ENCODE measurements around the gene C22orf23.
"Not testable (repeated sequence)": the region's sequence is repeated elsewhere in the genome, so short reads cannot be mapped to it uniquely, and the experiment has no call there.

Gene C22orf23

DNA sequence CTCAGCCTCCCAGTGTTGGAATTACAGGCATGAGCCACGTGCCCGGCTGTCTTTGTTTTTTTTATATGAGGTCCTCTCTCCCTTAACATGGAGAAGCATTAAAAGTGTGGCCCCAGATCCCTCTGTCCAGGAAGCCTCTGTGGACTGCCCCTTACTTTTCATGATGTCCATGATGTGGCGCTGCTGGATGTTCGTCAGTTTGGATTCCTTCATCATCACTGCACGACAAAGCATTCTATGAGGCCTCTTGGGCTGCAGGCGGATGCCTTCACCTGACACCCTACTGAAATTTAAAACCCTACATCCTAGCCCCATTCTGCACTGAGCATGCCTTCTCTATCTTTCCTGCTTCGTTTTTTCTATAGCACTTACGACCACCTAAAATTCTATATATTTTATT lies 2.1 kb downstream of the C22orf23 start:
- DNase-seq: no peak

DNA sequence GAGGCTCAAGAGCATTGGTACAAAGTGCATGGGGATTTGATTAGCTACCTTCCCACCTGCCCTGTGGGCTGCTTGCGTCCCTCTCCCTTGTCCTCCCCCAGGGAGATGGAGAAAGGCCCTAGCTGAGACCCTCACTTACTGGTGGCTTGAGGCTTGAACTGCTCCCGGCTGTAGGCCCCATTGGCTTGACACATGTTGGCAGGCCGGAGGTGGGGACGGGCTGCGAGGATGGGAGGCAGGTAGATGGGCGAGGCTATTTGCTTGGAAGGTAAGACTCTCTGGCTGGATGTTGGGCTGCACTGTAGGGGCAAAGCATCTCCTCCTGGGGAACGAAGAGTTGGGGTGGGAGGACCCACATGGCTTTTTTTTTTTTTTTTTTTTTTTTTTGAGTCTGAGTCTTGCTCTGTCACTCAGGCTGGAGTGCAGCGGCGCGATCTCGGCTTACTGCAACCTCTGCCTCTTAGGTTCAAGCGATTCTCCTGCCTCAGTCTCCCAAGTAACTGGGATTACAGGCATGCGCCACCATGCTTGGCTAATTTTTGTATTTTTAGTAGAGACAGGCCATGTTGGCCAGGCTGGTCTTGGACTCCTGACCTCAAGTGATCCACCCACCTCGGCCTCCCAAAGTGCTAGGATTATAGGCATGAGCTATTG lies 6.1 kb downstream of the C22orf23 start:
- not testable (repeated sequence) for DNase-seq

DNA sequence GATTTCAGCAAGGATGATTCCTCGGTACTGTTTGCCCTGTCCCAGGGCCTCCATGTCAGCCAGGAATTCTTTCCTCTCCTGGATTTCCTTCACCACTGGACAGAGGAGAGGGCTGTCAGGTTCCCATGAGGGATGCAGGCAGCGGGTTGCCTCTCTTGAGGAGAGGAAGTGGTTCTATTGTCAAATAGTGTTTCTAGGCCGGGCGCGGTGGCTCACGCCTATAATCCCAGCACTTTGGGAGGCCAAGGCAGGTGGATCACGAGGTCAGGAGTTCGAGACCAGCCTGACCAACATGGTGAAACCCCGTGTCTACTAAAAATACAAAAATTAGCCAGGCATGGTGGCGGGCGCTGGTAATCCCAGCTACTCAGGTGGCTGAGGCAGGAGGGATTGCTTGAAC lies 9.0 kb downstream of the C22orf23 start:
- DNase-seq: not testable (repeated sequence)

DNA sequence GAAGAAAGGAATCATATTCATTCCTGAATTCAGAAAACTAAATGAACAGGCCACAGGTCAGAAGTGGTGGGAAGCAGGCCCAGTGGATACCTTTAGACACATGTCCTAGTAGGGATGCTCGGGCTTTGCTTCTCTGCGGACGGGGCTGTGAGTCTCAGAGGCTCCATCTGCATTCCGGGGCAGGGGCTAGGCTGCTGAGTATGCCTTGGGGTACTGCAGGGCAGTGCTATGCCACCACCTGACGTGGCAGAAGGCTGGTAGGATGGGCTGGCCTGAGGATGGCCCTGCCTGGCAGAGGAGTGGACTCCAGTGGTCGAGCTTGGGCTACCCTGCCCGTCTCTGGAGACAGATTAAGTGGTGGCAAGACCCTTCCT lies 9.6 kb downstream of the C22orf23 start:
- DNase-seq: no peak

DNA sequence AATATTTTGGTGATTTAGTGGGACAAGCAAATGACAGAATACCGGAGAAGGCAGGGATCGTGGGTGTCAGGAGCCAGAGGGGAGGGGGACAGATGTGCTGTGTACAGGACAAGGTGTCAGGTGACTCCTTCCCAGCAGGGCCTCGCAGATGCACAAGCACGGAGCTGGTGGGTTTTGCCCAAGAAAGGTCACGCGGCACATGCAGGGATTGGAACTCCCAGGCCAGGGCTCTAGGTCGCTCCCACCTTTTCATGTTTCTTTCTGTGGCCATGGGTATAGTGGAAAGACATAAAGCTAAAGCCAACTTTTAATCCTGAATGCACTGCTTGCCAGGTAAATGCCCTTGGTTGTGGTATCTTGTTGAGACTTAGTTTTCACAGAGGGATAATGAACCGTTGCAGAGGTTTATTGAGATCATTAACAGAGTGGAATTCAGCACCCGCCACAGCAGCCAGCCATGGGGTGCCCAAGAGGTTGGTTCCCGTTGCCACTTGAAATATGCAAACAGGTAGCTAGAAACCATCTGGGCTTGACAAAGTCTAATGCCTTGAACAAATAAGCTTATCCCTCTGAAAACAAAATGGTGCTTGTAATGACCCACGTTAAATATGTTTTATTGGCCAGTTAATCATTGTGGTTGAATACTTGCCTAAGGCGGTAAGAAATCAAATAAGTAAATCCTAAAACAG lies 10.1 kb downstream of the C22orf23 start:
- DNase-seq: no peak

DNA sequence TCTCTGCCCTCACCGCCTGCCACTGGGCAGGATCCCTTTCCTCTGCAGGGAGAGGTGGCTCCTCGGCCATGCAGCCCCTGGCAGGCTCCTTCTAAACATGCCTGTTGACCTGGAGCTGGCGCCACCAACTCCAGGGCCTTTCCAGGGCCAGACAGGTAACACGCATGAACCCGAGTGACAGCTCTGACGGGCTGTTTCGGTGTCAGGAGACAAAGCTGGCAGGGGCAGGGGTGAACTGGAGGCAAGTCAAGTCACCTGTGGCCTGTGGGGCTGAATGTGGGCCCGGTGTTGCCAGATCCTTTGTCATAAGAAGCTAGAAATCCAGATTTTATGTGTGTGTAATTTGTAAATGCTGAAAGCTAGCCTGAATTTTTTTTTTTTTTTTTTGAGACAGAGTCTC lies 11.3 kb downstream of the C22orf23 start:
- DNase-seq: no peak

DNA sequence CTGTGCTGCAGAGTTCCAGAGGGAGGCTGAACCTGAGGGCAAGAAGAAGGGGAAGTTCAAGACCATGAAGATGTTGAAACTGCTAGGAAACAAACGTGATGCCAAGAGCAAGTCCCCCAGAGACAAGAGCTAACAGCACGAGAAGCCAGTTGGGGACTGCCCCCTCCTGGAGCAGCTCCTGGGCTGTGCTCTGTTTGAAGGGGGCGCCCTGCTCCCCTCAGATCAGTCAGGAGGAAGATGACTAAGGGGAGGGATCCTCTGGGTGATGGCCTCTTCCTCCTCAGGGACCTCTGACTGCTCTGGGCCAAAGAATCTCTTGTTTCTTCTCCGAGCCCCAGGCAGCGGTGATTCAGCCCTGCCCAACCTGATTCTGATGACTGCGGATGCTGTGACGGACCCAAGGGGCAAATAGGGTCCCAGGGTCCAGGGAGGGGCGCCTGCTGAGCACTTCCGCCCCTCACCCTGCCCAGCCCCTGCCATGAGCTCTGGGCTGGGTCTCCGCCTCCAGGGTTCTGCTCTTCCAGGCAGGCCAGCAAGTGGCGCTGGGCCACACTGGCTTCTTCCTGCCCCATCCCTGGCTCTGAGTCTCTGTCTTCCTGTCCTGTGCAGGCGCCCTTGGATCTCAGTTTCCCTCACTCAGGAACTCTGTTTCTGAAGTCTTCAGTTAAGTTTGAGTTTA lies 12.6 kb downstream of the C22orf23 start:
- no peak for DNase-seq

DNA sequence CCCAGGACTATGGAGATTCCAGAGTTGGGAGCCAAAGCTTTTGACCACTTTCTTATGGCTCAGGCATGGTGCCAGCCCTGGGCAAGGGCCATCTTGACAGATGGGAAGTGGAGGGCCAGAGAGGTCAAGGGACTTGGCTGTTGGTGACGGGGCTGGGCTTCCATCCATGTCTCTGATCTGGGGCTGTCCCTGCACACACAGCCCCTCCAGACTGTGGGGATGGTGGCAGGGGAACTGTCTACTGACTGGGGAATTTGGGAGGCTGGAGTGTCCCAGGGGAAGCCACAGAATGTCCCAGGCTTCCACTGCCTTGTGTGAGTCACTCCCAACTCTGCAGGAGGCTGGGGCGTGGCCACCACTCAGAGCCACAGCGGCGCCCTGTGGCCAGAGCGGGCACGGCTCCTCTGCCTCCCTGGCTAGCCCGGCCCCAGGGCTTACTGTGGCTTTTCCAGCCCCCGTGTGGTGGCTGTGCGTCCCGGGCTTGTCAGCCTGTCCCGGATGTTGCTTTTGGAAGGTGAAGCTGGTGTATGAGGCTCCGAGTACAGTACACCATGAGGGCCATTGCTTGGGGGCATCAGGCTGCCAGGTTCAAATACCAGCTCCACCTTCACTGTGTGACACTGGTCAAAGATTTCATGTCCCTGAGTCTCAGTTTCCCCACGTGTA lies 19.6 kb downstream of the C22orf23 start:
- peak; percentile 84 for DNase-seq

DNA sequence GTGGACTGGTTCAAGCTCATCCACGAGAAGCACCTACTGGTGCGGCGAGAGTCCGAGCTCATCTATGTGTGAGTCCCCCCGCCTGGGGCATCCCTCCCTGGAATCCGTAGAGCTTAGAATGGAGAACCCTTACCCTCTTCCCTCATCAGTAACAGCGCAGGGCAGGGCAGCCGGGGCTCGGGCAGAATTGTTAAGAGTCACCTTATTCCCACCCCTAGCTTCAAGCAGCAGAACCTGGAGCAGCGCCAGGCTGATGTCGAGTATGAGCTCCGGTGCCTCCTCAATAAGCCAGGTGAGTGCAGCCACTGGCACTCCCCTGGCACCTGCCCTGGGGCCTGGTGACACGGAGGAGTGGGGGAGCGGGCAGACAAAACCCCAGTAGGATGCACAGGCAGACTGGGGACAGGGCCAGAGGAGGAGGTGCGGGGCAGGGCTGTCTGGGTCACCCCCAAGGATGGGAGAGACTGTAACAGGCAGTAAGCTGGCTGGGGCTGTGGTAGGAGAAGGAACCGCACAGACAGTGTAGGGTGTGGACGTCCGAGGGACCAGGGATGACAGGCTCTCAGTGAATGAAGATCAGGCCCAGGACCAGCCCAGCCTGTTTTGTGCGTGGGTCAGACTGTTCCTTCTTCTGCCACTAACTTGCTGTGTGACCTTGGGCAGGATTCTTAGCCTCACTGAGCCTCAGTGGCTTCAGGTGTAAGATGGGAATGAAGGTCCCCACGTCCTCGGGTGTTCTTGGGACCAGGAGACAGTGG lies 20.4 kb downstream of the C22orf23 start:
- DNase-seq: no peak

DNA sequence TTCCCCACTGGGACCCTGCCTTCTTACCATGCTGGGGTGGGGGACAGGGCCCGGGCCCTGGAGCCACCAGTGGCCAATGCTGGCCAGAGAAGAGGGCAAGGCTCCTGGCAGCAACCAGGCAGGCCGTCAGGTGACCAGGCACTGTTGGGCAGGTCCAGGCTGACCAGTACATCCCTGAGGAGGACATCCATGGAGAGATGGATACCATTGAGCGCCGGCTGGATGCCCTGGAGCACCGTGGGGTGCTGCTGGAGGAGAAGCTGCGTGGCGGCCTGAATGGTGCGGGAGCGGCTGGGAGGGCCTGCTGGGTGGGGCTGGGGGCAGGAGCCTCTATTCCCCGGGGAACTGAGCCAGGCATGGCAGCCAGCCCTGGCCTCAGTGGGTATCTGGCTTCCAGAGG lies 21.0 kb downstream of the C22orf23 start:
- no peak for DNase-seq

DNA sequence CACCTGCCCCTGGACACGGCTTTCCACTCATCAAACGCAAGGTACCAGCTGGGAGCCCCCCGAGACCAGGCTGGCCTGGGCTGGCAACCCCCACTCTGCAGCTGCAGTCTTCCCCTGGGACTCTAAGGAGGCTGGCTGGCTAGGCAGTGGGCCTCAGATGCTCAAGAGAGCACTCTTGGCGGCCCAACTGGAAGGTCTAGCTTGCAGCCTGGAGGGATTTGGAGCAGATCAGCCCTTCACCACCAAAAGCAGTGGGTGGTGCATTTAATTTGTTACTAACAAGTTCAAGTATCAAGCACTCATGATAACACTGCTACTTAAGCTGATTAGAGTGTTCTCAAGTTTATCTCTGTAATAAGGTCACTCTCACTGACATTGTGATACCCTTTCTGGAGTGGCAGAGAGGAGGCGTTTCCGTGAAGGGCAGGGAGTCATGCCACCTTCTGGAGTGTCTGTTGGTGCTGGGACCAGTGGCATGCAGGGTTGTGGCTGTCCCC lies 21.5 kb downstream of the C22orf23 start:
- DNase-seq: no peak

DNA sequence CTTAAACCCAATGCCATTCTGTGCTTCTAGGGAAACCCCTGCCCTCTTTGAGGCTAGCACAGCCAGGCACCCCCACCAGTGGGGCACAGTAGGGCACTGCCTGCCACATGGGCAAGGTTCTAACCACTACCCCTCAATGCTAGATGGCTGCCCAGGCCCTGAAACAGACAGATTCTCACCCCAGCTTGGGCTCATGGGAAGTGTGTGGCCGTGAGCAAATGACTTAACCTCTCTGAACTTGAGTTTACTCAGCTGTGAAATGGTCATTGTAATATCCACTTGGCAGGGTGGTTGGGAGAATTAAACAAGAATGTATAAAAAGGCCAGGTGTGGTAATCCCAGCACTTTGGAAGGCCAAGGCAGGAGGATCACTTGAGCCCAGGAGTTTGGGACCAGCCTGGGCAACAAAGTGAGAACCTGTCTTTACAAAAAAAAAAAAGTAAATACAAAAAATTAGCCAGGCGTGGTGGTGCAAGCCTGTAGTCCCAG lies 22.4 kb downstream of the C22orf23 start:
- DNase-seq: no peak

DNA sequence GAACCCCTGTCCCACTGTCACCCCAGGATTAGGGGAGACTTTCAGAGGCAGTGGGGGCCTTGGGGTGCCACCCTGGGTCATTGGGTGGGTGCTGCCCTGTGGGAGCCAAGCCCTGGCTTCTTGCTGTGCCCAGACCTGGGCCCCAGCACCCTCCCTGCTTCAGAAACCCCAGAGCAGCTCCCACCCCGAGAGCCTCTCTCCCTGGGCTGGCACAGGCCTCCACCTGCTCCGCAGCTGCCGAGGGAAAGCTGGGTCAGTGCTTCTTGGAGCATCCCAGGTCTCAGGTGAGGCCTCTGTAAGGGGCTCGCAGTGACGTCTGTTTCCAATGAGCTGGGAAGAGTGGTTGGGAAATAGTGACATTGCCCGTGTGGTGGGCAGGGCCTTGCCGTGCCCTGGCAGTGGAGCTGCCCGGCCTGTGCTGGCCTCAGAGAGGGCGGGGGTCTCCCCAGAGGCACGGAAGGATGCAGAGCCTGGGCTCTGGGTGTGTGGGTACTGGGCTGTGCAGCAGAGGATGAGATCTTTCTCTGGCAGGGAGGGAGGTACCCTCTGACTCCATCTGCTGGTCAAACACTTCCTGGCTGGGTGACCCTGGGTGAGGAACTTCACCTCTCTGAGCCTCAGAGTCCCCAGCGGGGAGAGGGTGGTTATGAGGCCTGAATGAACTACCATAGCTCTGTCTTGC lies 23.0 kb downstream of the C22orf23 start:
- DNase-seq: no peak

DNA sequence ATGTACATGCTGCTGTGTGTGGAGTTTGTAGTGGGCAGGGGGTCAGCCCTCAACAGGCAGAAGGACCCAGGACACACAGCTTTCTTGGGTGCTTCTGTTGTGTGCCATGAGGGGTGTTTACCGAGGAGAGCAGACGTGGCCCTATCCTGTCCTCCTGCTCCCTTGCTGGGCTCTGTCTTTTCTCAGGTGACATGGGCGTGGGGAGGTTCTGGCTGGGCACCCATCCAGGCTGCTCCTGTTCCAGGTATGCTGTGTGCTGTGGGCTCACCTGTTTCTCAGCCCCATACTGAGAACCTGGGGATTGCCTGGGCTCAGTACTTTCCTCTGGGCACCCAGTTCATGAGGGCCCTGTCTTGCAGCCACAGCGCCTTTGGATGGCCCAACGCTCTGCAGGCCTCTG lies 24.0 kb downstream of the C22orf23 start:
- DNase-seq: no peak

DNA sequence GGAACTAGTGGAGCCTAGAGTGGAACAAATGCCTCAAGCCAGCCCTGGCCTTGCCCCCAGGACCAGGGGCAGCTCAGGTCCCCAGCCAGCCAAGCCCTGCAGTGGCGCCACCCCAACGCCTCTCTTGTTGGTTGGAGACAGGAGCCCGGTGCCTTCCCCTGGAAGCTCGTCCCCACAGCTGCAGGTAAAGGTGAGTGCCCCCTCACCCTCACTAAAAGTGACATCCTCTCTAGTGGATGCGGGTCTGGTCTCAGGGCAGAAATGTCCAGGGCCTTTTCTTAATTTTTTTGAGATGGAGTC lies 25.8 kb downstream of the C22orf23 start:
- DNase-seq: no peak

DNA sequence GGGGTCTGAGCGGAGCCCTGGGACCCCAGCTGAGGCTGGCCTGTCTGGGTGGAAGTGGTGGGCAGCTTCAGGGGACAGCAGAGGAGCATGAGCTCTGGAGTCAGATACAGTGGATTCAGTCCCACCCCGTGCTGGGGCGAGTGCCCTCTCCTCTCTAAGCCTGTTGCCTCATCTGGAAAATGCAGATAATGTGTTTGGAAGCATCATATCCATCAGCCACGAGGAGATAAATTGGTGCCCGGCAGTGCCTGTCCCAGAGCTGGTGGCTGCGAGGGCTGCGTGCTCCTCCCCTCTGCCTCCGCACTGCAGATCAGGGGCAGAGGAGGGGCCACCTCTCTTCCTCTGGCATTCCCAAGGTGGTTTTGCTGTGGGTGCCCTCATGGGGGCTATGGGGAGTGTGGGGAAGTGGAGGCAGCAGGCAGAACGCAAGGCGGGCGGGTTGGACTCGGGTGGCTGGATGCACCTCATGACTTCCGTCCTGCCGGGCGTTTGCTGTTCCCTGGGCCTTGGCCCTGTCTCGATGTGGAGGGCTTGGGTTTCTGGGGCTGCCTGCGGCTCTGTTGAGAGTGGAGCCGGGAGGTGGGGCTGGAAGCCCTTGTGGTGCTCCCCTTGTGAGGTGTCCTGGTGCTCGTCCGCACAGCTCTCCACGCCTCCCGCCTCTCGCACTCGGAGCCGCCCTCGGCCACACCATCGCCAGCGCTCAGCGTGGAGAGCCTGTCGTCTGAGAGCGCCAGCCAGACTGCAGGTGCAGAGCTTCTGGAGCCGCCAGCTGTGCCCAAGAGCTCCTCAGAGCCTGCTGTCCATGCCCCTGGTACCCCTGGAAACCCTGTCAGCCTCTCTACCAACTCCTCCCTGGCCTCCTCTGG lies 26.4 kb downstream of the C22orf23 start:
- no peak for DNase-seq

DNA sequence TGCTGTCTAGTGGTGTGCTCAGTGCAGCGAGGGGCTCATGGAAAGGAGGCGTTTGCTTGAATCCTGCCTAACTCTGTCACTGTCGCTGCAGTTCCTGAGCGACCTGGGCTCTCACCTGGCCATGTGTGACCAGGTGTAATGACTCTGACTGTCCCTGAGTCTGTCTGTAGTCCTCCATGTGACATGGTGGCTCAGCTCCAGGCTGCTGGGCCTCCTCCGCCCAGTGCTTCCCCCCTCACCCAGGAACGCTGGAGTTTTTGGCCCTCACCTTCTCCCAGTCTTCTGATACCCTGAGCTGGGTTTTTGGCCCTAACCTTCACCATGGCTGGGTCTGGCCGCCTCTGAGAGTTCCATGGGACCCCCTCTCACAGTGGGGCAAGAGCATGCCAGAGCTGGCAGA lies 27.0 kb downstream of the C22orf23 start:
- no peak for DNase-seq

DNA sequence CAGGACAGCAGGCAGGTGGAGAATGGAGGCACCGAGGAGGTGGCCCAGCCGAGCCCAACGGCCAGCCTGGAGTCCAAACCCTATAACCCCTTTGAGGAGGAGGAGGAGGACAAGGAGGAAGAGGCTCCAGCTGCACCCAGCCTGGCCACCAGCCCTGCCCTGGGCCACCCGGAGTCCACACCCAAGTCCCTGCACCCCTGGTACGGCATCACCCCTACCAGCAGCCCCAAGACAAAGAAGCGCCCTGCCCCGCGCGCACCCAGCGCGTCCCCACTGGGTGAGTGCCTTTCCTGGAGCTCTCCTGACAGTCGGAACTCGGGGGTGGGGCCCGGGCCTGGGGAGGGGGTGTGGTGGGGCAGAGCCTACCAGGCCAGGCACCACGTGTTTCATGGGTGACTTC lies 27.6 kb downstream of the C22orf23 start:
- DNase-seq: no peak

DNA sequence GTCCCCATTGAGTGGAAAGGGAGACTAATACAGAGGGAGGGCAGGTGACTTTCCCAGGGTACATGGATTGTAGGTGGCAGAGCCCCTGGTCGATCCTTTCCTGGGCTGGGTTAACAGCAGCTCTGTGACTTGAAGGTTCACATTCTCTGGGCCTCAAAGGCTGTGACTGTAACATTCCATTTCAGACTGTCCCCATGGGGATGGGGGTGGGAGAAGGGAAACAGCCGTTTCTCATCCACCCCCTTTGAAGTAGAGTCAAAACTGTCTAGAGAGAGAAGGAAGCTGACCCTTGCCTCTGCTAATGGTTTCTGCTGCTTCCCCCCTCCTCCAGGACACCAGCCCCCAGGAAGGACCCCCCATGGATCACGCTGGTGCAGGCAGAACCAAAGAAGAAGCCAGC lies 28.1 kb downstream of the C22orf23 start:
- no peak for DNase-seq

DNA sequence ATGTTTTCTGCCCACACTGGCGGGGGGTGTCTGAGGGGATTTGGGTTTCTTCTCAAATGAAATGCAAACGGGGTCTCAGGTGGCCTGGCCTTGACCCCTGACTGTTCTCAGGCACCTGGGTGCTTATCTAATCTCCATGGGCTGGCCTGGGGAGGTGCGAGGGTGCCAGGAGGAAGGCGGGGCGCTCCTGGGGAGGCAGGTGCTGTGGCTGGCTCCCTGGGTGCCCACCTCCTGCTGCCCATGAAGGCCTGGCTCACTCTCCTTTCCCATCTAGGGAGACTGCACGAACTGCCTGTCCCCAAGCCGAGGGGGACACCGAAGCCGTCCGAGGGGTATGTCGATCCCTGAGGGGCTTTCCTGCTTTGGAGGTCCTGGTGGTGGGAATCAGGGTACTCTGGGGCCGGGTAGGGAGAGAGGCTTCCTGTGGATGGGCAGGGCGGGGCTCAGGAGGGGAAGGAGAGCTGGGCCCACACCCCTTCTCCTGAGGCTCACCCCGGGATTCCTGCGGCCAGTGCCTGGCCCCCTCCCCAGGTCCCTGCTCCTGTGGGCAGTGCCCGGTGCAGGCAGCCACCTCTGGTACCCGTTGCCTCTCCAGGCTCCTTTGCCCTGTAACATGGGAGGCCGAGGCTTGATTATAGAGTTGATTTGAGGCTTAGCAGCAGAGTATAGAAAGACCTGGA lies 28.9 kb downstream of the C22orf23 start:
- no peak for DNase-seq

DNA sequence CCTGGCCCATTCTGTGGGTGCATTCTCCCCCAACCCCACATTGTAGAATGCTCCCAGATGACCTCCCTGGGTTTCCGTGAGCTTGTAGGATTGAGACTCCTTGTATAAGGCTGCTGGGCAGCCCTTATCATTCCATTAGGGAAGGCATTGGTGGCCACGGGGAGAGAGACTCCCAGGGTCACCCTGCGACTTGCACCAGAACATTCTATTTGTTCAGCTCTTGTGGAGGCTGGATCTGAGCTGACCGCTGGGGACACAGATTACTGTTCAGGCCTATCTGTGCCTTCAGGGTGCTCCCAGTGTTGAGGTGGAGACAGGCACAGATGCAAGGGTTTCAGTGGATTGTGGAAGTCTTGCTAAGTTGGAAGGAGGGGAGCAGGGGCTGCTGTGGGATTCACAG lies 29.5 kb downstream of the C22orf23 start:
- DNase-seq: no peak

Data from activated naive CD4-positive, alpha-beta T cell treated with anti-CD3 and anti-CD28 coated beads, Interleukin-2, amount 50 U/mL, for 16 hours (primary cell).